Skeletal muscle cell (primary cell): ENCODE measurements around the gene ASPA.
"Not testable (repeated sequence)": the region's sequence is repeated elsewhere in the genome, so short reads cannot be mapped to it uniquely, and the experiment has no call there.

ENCODE experiments used
- DNase-seq: peaks from one replicate; pipeline ENCODE4 v3.0.0-alpha.2; 2010; ENCODE audit warnings: low read depth
- H3K4me3 ChIP-seq: 2 replicates; pipeline ENCODE4 v1.5.1; 2011; ENCODE audit warnings: low read depth, mild to moderate bottlenecking, control low read depth, low read length, moderate library complexity

The ASPA gene

DNA sequence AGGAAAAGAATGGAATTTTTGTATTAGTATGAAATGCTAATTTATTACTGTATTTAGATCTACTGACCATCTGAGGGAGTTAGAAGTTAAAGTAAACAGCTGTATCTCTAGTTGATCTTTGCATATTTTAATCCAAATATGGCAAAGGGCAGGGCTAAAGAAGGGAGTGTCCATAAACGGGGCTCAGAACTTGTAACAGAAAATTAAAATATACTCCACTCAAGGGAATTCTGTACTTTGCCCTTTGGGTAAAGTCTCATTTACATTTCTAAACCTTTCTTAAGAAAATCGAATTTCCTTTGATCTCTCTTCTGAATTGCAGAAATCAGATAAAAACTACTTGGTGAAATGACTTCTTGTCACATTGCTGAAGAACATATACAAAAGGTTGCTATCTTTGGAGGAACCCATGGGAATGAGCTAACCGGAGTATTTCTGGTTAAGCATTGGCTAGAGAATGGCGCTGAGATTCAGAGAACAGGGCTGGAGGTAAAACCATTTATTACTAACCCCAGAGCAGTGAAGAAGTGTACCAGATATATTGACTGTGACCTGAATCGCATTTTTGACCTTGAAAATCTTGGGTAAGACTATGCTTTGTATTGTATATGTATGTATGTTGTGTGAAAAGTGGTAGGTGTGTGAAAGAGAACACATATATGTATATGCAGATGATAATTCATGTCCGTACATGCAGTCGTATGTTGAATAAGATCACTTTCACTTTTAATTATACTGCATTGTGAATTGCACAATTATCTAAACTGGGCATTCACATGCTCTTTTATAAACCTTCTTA, at the start of gene ASPA:
Gene ASPA, plus strand, starts transcription at position 186 of the 799 bp plus-strand sequence. Its CDS starts 163 bp downstream, at position 349.
- DNase-seq, result no peak
- H3K4me3 ChIP-seq, result no peak within 1 kb of the TSS

DNA sequence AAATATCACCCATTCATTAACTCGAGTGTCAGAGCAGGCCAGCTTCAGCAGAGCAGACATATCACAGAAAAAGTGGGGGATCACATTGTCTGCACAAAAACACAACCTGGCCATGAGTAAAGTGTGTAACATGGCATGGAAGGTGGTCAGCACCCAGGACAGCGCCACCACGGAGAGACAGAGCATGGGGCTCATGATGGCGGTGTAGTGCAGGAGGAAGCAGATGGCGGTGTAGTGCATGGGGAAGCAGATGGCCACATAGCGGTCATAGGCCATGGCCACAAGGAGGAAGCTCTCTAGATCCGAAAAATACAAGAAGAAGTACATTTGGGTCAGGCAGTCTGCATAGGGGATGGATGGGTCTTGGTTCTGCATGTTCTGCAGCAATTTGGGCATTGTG, 42.6 kb upstream of the ASPA start:
- not testable (repeated sequence) for DNase-seq, H3K4me3 ChIP-seq

DNA sequence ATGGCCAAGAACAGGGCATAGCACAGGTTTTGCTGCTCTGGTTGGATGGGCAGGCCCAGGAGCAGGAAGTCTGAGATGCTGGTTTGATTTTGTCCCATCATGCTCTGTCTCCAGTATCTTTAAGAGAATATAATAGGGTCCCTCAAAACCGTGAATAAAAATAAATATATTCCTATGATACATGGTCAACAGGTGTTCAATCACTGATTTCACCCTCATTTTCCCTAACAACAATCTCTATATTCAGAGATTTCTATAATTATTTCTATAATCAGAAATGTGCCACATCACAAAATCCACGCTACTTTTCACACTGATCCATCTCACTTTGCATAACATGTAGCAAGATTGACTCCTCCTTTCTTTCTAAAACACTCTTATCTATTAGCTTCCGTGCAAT, 42.1 kb upstream of the ASPA start, which contains the start of gene OR1E2:
Gene OR1E2, minus strand, starts transcription at position 101 of the 400 bp plus-strand sequence. Its CDS starts 0 bp downstream, at position 101.
- H3K4me3 ChIP-seq, result no peak within 1 kb of the TSS
- no peak for DNase-seq

DNA sequence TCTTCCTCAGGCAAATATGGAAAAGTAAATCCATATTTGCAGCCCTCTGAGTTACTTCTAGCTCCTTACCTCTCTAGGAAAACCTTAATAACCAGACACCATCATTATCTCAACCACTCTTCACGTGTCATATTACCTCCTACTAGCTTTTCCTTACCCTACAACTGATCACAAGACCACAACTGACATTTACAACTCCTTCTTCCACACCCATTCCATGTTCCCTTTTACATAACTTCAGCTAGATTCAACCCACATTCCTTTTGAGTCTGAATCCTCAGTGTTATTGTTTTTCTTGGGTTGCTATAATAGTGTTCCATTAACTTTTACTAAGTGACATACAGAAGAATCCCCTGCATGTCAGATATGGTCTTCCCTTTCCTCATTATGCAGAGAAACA, 37.4 kb upstream of the ASPA start:
- no peak for DNase-seq

DNA sequence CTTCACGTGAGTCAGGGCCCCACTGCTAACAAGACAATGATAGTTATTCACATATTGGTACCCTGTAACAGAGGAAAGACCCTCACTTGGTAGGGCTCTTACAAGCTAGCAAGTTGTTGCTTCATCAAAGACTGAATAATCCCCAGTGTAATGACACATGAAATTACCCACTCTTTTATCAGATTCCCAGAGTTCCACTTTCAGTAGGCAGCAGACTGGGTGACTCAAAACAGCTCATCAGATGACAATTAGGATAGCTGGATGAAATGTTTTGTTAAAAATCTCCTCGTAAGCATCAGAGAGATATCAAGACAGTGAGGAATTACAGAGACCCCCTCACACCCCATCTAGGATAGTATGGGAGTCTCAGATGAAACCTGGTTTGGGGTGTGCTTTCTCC, 35.3 kb upstream of the ASPA start:
- DNase-seq, result no peak
- H3K4me3 ChIP-seq, result no peak overlapping the region

More for the DNA sequence above, 37.4 kb upstream of the ASPA start:
- no peak overlapping the region for H3K4me3 ChIP-seq

DNA sequence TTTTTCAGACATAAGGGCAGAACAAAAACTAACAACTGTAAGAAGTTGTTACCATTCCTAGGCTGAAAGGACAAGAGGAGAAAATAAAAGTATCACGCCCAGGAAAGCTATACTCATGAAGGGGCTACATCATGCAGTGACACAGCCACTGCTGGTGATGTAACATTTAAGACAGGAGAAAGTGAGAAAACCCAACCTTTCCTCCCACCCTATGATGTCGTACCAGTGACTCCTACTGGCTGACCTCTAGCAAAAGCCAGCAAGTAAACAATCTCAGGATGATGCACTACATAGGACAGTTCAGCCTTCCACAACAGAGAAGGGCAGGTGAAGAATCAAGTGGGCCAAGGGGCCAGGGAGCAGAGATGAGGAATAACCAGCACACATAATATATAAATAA, 28.2 kb upstream of the ASPA start:
- H3K4me3 ChIP-seq, result no peak overlapping the region
- no peak for DNase-seq

DNA sequence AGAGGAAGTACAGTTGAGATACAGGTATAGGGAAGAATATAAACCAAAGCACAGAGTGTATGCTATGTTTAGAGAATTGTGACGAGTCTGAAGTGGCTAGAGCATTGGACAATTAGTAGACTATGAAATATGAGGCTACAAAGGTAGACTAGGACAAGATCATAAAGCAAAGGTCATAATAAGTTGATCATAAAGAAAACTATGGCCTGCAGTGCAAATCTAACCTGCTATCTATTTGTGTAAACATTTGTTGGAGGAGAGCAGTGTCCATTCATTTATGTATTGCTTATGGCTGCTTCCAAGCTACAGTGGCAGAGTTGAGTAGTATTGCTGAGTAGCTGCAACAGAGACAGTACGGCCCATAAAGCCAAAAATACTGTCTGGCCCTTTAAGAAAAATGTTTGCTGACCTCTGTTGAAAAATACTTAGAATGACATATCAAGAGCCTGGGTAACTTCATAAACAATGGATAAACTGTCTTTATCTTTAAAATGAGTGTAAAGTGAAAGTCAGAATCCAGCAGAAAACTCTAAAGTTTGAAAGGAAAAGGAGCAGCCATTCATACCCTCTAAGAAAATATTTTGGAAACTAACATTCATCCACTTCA, 27.6 kb upstream of the ASPA start:
- no peak for DNase-seq
- no peak overlapping the region for H3K4me3 ChIP-seq

DNA sequence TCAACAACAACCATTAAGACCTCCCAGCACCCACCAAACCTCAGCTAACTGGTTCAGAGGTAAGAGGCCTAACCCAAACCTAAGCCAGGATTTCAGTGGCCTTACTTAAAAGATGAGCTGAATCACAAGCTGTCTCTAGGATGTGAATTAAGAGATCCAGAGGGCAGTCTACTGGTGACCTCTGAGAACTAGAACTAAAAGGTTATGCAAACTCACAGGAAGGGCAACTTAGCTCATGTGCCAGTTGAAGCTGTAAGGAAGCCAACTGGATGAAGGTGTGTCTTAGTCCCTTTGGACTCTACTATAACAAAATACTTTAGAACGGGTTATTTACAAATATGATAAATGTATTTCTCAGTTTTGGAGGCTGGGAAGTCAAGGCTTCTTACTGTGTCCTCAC, 9.4 kb upstream of the ASPA start:
- not testable (repeated sequence) for DNase-seq, H3K4me3 ChIP-seq

DNA sequence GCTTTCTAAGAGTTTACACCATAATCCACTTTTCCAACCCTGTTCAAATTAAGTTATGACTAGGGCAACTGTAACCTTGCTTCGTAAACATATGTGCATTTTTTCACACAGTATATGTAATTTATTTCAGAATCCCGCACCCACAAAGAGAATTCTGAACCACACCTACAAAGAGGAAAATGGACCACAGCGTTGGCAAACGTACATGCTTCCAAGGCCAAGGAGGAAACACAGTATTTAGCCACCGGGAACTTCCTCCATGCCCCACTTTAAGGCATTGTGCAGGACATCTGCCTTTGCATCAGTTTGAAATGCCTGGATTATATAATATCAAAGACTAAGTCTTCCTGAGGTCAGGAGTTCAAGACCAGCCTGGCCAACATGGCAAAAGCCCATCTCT, 6.3 kb upstream of the ASPA start:
- H3K4me3 ChIP-seq, result no peak overlapping the region
- DNase-seq, result no peak

DNA sequence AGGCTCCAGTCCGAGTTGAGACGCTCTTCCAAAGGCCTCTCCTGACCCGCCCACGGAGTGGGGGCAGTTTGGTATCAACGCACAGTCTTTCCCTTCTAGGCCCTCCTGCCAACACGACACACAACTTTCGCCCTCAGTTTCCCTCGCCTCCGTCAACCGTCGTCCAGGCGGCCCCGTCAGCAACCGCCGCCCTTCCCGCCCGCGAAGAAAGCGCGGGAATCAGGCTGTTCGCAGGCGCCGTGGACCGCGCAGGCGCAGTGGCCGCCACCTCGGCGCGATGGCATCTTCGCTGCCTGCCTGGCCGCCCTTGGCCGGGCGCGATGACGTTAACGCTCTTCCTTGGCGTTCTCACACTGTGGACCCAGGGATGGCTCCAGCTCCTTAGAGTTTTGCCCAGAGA, 4.2 kb upstream of the ASPA start, which contains the start of gene SPATA22:
Gene SPATA22, minus strand, starts transcription at position 221 of the 400 bp plus-strand sequence. CDS start 2,494 bp downstream, outside the sequence.
- no peak for DNase-seq
- H3K4me3 ChIP-seq, result no peak within 1 kb of the TSS

DNA sequence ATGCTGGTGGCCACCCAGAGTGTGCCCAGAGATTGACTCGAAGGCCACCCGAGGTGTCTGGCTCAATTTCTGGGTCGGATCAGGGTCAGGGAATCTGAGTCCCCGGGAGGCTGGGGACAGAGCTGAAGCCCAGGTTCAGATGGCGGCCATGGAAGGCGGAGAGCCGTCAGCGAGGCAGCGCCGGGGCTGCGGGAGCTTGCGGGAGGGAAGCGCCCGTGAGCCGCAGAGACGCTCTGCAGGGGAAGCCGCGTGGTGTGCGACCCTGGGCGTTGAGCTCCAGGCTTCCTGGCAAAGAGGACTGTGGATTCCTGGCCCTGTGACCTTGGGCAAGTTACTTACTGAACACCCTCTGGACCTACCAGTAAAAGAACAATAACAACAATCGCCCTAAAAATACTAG, 3.7 kb upstream of the ASPA start:
- H3K4me3 ChIP-seq, result no peak overlapping the region
- no peak for DNase-seq

DNA sequence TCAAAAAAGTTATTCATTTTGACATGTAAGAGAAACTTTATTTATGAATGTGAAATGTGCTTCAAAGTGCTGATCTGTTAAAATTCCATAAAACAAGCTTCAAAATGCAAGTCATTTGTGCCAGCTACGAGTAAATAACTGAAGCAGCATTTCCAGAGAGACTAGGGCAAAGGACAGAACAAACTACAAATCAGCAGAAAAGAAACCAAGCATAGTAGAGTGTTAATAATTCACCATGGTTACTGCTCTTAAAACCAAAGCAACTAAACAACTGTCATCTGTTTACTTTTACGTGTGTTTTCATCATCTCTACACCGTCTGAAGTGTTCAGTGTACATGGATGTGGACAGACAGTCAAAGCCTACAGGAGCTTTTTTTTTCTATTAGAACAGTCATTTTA, 1.6 kb upstream of the ASPA start:
- no peak overlapping the region for H3K4me3 ChIP-seq
- no peak for DNase-seq

DNA sequence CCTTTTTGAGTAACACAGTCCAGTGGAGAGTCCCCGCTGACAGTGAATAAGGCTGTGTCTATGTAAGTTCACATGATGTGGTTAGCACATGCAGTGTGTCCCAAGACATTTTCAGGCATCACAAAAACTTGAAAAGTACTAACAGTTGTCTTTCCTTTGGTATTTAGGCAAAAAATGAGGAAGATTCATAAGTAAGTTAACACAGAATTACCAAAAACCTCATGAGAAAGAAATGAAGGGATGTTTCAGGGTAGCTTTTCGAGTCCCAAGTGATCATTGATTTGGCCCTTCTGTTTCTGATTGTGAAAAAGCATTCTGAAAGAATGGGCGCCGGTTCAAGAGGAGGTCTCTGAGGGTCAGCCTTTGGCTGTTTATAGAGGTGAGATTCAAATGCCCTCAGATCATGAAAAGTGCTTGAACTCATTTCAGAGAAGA, 529 bp upstream of the ASPA start:
- H3K4me3 ChIP-seq, result no peak overlapping the region
- no peak for DNase-seq

DNA sequence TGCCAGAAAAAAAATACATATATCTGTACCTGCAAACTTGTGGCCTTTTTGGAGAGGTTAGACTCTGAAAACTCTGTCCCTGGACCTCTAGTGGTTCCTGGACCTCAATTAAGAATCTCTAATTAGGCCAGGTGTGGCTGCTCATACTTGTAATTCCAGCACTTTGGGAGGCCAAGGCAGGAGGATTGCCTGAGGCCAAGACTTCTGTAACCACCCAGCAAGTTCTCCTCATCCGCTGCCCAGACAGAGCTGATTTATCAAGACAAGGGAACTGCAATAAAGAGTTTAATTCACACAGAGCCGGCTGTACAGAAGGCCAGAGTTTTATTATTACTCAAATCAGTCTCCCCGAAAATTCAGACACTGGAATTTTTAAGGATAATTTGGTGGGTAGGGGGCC, 4.2 kb downstream of the ASPA start:
- no peak for DNase-seq
- no peak overlapping the region for H3K4me3 ChIP-seq

DNA sequence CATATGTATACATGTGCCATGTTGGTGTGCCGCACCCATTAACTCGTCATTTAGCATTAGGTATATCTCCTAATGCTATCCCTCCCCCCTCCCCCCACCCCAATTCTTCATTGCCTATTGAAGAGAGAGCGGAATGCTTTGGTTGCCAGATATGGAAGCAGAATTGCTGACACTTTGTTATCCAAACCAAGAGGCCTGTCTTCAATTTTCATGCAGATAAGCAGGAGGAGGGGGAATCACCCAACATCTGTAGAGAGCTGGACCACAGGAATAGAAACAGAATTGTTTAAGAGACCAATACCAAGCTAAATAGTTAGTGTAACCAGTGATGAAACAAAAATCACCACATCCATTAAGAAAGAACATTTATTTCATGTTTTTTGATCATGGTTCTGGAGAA, 7.1 kb downstream of the ASPA start:
- no peak overlapping the region for H3K4me3 ChIP-seq

DNA sequence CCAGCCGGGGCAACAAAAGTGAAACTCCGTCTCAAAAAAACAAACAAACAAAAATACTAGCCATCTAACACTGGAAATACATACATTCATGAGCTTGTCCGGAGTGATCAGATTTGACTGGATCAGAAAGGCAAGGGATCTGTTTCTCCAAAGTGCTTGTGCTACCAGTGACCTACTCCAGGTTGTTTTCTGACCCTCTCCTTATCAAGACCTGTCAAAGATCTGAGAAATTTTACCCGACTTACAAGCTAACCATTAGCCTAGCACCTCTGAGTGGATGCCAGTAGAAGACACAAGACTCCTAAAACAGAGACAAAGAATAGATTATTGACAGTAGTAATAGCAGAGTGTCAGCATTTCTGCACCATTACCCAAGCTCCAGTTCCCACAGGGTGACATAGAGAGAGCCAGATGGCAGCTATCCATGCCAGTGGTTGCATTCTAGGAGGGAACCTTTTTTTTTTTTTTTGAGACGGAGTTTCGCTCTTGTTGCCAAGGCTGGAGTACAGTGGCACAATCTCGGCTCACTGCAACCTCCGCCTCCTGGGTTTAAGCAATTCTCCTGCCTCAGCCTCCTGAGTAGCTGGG, 9.8 kb downstream of the ASPA start:
- H3K4me3 ChIP-seq, result no peak overlapping the region
- no peak for DNase-seq

More for the DNA sequence above, 7.1 kb downstream of the ASPA start:
- DNase-seq, result no peak

DNA sequence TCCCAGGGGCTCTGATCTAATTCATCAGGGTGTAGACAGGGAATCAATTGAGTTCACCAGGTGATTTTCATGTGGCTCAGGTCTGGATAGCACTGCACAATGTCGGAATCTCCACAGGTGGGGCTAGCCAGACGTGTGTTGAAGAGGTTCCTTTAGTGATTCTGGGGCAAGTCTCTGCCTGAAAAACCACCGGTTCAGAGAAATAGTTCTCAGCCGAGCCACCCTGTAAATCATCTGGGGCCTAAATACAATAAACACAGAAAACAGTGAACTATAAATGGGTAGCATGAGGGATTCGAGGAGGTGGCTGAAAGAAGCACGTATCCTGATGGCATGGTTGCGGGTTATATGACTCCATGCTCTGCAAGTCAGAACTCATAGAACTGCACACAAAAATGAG, 21.3 kb downstream of the ASPA start:
- H3K4me3 ChIP-seq, result no peak overlapping the region
- DNase-seq, result no peak

DNA sequence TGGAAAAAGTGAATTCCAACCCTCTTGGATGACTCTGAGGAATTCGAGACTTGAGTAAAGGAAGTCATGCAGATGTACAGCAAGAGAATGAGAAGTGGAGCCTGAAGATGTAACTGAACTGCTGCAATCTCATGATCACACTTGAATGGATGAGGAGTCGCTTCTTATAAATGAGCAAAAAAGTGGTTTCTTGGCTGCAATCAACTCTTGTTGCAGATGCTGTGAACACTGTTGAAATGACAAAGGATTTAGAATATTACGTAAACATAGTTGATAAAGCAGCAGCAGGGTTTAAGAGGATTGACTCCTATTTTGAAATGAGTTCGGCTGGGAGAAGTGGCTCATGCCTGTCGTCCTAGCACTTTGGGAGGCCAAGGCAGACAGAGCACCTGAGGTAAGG, 25.5 kb downstream of the ASPA start:
- DNase-seq, result no peak
- H3K4me3 ChIP-seq, result no peak overlapping the region

DNA sequence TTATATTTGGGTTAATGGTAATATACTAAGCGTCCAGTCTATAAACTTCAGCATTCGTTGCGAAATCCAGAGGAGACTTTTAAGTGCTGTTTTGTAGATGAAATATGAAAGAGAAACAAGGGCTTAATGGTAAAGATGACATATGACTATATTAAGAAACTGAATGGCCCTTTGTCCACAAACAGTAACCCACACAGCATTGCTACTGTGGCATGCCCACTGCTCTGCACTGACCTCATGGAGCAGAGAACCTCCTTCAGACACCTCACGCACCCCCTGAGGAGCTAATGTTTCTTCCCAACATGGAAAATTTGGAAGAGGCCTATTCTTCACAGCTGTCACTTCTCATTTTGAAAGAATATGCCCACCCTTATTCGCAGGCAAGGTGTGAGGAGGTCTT, 26.7 kb downstream of the ASPA start:
- no peak overlapping the region for H3K4me3 ChIP-seq
- DNase-seq, result no peak

DNA sequence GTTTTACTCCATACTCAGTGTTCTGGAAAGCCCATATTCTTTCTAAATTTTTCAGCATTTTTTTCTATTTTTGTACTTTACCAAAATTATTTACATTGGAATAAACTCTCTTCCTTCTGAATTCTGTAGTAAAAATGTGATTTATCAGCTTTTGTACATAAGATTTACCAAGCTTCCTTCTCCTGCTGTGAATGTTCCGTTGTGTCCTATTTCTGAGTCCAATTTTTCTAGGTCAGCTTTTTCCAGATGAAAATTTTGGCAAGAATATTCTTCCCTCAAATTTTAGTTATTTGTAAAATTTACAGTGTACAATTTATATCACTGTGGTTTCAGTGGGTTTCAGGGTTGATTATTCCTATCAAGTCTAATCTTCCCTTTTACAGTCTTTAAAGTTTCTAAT, 27.5 kb downstream of the ASPA start:
- H3K4me3 ChIP-seq, result no peak overlapping the region
- DNase-seq, result no peak

DNA sequence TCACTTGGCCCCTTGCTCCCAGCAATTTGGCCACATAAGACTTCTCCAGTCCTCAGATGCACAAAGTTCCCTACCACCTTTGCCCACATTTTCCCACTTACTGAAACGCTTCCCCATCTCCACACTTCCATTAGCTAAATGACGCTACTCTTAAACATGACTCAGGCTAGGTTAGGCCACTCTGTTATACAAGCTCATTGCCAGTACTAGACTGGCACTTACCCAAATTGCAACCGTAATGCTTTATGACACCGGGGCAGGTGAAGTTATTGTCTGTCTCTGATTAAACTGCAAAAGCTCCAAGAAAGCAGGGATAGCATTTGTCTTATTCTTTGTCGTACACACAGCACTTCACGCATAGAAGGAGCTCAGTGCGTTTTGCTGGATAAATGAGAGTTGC, 29.2 kb downstream of the ASPA start:
- no peak overlapping the region for H3K4me3 ChIP-seq
- DNase-seq, result no peak
